OCI-LY1 (cell line): Measurements from ENCODE around the gene CRISP2.

Experiments
- CTCF ChIP-seq: fragments of 200-600 bp; sonication (generic), shearing (Covaris generic); IDR thresholded peaks from 2 replicates; pipeline ENCODE4 v1.5.1; 2017; ENCODE audit warnings: mild to moderate bottlenecking, antibody characterized with exemption, low read length, moderate library complexity, mixed read lengths
- EZH2 ChIP-seq: fragments of 200-600 bp; sonication (generic), shearing (Covaris generic); IDR thresholded peaks from 2 replicates; pipeline ENCODE4 v1.8.0; 2017; ENCODE audit warnings: borderline replicate concordance, mixed run types, mild to moderate bottlenecking, antibody characterized with exemption, low read length, moderate library complexity, mixed read lengths

- TF ChIP-seq CTCF (no peak), EZH2 (no peak)
Measured at GRCh38 chr6:49721297-49721696, 8.0 kb upstream of the CRISP2 start.
